ENCODE measurements around the gene NCOR1.
"Not testable (repeated sequence)": the region's sequence is repeated elsewhere in the genome, so short reads cannot be mapped to it uniquely, and the experiment has no call there.

Gene NCOR1

DNA sequence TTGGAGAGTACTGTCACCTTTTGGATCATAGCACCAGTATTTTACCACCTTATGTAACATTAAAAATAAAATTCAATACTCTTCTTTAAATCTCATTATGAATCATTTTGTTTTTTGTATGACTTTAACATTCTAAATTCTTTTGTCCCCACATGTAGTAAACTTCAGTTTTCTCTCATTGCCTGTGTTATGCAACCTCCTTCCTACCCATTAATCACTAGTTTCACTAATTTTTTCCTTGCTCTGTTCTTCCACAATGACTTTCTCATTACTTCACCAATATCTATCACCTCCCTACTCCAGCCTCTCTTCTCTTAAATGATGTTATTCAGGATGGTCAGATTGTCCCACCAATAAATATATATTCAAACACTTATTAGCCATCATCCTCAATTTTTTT, 147.0 kb downstream of the NCOR1 start:
- H3K36me3 ChIP-seq, result peaks cover 98% of the 10 kb centered on the region

GRCh38 chr17:16066125-16066524, 149.2 kb downstream of the NCOR1 start:
- H3K9me3 ChIP-seq, result no peaks in the 10 kb centered on the region
- no peaks in the 10 kb centered on the region for H3K4me1 ChIP-seq (ENCODE audit: control insufficient read depth in 1 of 2, insufficient read depth in 1 of 2, low read depth in 1 of 2, low read length in 1 of 2)
- no peaks in the 10 kb centered on the region for H3K27me3 ChIP-seq
- TF ChIP-seq CTCF (IDR thresholded peaks at IDR 0.05), result no peak
- no peak overlapping the region for H3K4me3 ChIP-seq (ENCODE audit: low read depth in 1 of 2, low read length in 1 of 2)
- peaks cover 98% of the 10 kb centered on the region for H3K36me3 ChIP-seq
- no peak overlapping the region for H3K27ac ChIP-seq

More for the DNA sequence above, 147.0 kb downstream of the NCOR1 start:
- Histone ChIP-seq H3K27me3 (no peaks in the 10 kb centered on the region), H3K4me1 (ENCODE audit: control insufficient read depth in 1 of 2, insufficient read depth in 1 of 2, low read depth in 1 of 2, low read length in 1 of 2) (no peaks in the 10 kb centered on the region), H3K9me3 (no peaks in the 10 kb centered on the region), H3K27ac (no peak overlapping the region), H3K4me3 (ENCODE audit: low read depth in 1 of 2, low read length in 1 of 2) (no peak overlapping the region)
- TF ChIP-seq CTCF (IDR thresholded peaks at IDR 0.05), result no peak

- Histone ChIP-seq H3K9me3 (no peaks in the 10 kb centered on the region), H3K36me3 (peaks cover 98% of the 10 kb centered on the region)
Observed at GRCh38 chr17:16061631-16062030, 153.7 kb downstream of the NCOR1 start.

GRCh38 chr17:16055139-16055538, 160.2 kb downstream of the NCOR1 start:
- not testable (repeated sequence) for H3K27me3 ChIP-seq; H3K9me3 ChIP-seq; H3K4me1 ChIP-seq (ENCODE audit: control insufficient read depth in 1 of 2, insufficient read depth in 1 of 2, low read depth in 1 of 2, low read length in 1 of 2); H3K27ac ChIP-seq; H3K4me3 ChIP-seq (ENCODE audit: low read depth in 1 of 2, low read length in 1 of 2)
- H3K36me3 ChIP-seq, result peaks cover 63% of the 10 kb centered on the region

More at GRCh38 chr17:16061631-16062030, 153.7 kb downstream of the NCOR1 start:
- TF ChIP-seq CTCF (IDR thresholded peaks at IDR 0.05), result no peak
- H3K27me3 ChIP-seq, result no peaks in the 10 kb centered on the region
- H3K4me3 ChIP-seq (ENCODE audit: low read depth in 1 of 2, low read length in 1 of 2), result no peak overlapping the region
- H3K27ac ChIP-seq, result no peak overlapping the region
- H3K4me1 ChIP-seq (ENCODE audit: control insufficient read depth in 1 of 2, insufficient read depth in 1 of 2, low read depth in 1 of 2, low read length in 1 of 2), result no peaks in the 10 kb centered on the region

GRCh38 chr17:16052486-16052885, 162.8 kb downstream of the NCOR1 start:
- TF ChIP-seq CTCF (IDR thresholded peaks at IDR 0.05), result no peak
- Histone ChIP-seq H3K4me3 (ENCODE audit: low read depth in 1 of 2, low read length in 1 of 2) (no peak overlapping the region), H3K27me3 (no peaks in the 10 kb centered on the region), H3K36me3 (peaks cover 59% of the 10 kb centered on the region), H3K27ac (no peak overlapping the region), H3K9me3 (no peaks in the 10 kb centered on the region), H3K4me1 (ENCODE audit: control insufficient read depth in 1 of 2, insufficient read depth in 1 of 2, low read depth in 1 of 2, low read length in 1 of 2) (no peaks in the 10 kb centered on the region)

DNA sequence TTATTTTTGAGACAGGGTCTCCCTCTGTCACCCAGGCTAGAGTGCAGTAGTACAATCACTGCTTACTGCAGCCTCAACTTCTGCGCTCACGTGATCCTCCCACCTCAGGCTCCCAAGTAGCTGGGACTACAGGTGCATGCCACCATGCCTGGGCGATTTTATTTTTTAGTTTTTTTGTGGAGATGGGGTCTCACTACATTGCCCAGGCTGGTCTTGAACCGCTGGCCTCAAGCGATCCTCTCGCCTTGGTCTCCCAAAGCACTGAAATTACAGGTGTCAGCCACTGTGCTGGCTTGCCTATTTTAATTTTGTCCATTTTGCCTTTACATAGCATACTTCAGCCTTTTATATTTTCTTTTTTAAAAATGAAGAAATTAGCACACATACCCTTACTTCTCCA, 164.5 kb downstream of the NCOR1 start:
- H3K4me1 ChIP-seq (ENCODE audit: control insufficient read depth in 1 of 2, insufficient read depth in 1 of 2, low read depth in 1 of 2, low read length in 1 of 2), result no peaks in the 10 kb centered on the region
- H3K36me3 ChIP-seq, result peaks cover 60% of the 10 kb centered on the region
- no peak for TF ChIP-seq CTCF (IDR thresholded peaks at IDR 0.05)
- H3K27ac ChIP-seq, result no peak overlapping the region
- no peaks in the 10 kb centered on the region for H3K27me3 ChIP-seq
- H3K4me3 ChIP-seq (ENCODE audit: low read depth in 1 of 2, low read length in 1 of 2), result no peak overlapping the region
- H3K9me3 ChIP-seq, result no peaks in the 10 kb centered on the region
